HepG2 (cell line): ENCODE data around the gene KCNK2. TPM values are rescaled to one million over a fixed set of nuclear protein-coding genes. Genes with fewer than 3 reads are reported as not detected.

Source experiments
- ATAC-seq: fragments of 200-7000 bp; cut with Tn5 transposase; 3 replicates; pipeline ENCODE4 v1.9.1; 2020; ENCODE audit warnings: mild to moderate bottlenecking, moderate library complexity
- BruUV-seq: library from RNA; stranded (reverse); fragments of 400-500 nt; replicated peaks from 2 replicates; lab custom pipeline; 2021; lab: Mats Ljungman, UMichigan
- CTCF ChIA-PET: fragments of 300-600 bp; formaldehyde crosslinking; extraction: SDS; loops from one replicate; lab custom pipeline; 2021; ENCODE audit warnings: low total read pairs, inconsistent platforms, low intra/inter-chr PET ratio; lab: Yijun Ruan, JAX
- POLR2A ChIA-PET: fragments of 350-600 bp; sonication (Branson Sonifier 250); formaldehyde crosslinking; loops from one replicate; lab custom pipeline; 2020; ENCODE audit warnings: antibody characterized with exemption, inconsistent platforms; lab: Yijun Ruan, JAX
- DNase-seq: peaks from one replicate; pipeline ENCODE4 v3.0.0-alpha.2; 2015; ENCODE audit warnings: low spot score
- FAIRE-seq: peaks from 3 replicates; lab custom pipeline; 2011; peaks lifted over from hg19 to GRCh38; lab: Jason Lieb, UNC
- H2AFZ ChIP-seq: one replicate; pipeline ENCODE4 v1.6.1; 2011; ENCODE audit warnings: low read length, inconsistent platforms
- H3K27ac ChIP-seq: fragments of 300-600 bp; 3 replicates; pipeline ENCODE4 v1.8.0; 2011; ENCODE audit warnings: mixed run types, mild to moderate bottlenecking, mixed read lengths, low read length, inconsistent platforms; ENCODE audit not compliant: insufficient read depth; ENCODE audit errors: extremely low read length
- H3K27me3 ChIP-seq, 2 experiments: fragments of 200-600 bp in 1 of 2; 2 replicates in 1 of 2; 3 replicates in 1 of 2; pipeline versions ENCODE4 v1.6.0 to v1.8.0; 2011; ENCODE audit warnings: low read length in 2 of 2, mild to moderate bottlenecking in 2 of 2, moderate library complexity in 2 of 2, inconsistent platforms in 1 of 2; ENCODE audit not compliant: insufficient read depth in 2 of 2, control insufficient read depth in 1 of 2
- H3K36me3 ChIP-seq, 2 experiments: fragments of 200-600 bp in 1 of 2; replicated peaks in 1 of 2; 2 replicates in 1 of 2; 3 replicates in 1 of 2; pipeline versions ENCODE4 v1.5.1 to v1.8.0; 2011; ENCODE audit warnings: low read length in 2 of 2, inconsistent platforms in 1 of 2; ENCODE audit not compliant: insufficient read depth in 2 of 2, control insufficient read depth in 1 of 2
- H3K4me1 ChIP-seq: 2 replicates; pipeline ENCODE4 v1.5.1; 2012; ENCODE audit warnings: low read length, inconsistent platforms; ENCODE audit not compliant: insufficient read depth
- H3K4me2 ChIP-seq: 2 replicates; pipeline ENCODE4 v1.6.0; 2011; ENCODE audit warnings: low read depth, low read length, inconsistent platforms
- H3K4me3 ChIP-seq, 3 experiments: fragments of 200-600 bp in 1 of 3; sonication (generic), shearing (Covaris generic) in 1 of 3; replicated peaks in 1 of 3; 2 replicates each; pipeline ENCODE4 v1.5.1; 2011 to 2016; ENCODE audit warnings: low read length in 3 of 3, inconsistent platforms in 2 of 3, low read depth in 2 of 3, mild to moderate bottlenecking in 2 of 3, control low read depth in 1 of 3, mixed read lengths in 1 of 3; ENCODE audit not compliant: insufficient read depth in 1 of 3
- H3K79me2 ChIP-seq: one replicate; pipeline ENCODE4 v1.6.1; 2011; ENCODE audit warnings: low read length, inconsistent platforms; ENCODE audit not compliant: insufficient read depth
- H3K9ac ChIP-seq: 2 replicates; pipeline ENCODE4 v1.6.0; 2011; ENCODE audit warnings: mild to moderate bottlenecking, low read depth, low read length, inconsistent platforms; ENCODE audit not compliant: insufficient read depth
- H3K9me3 ChIP-seq: 2 replicates; pipeline ENCODE4 v1.5.1; 2012; ENCODE audit warnings: mild to moderate bottlenecking, low read length
- H4K20me1 ChIP-seq: 2 replicates; pipeline ENCODE4 v1.6.0; 2011; ENCODE audit warnings: inconsistent platforms, mild to moderate bottlenecking, low read length, moderate library complexity; ENCODE audit not compliant: insufficient read depth
- CBX5 ChIP-seq: sonication (generic); formaldehyde crosslinking; IDR thresholded peaks from 2 replicates; pipeline ENCODE4 v1.4.0; 2020; ENCODE audit warnings: missing genetic modification reagents, borderline replicate concordance
- CREB1 ChIP-seq, 2 experiments: fragments of 450-650 bp in 1 of 2; IDR thresholded peaks; 2 replicates each; pipeline ENCODE4 v1.6.1; 2016 to 2017; ENCODE audit warnings: control low read depth in 1 of 2, mild to moderate bottlenecking in 1 of 2, missing compliant biosample characterization in 1 of 2, missing genetic modification characterization in 1 of 2
- GTF3A ChIP-seq: sonication (generic); formaldehyde crosslinking; conservative IDR thresholded peaks from 2 replicates; pipeline ENCODE4 v1.4.0; 2020; ENCODE audit warnings: mild to moderate bottlenecking, missing genetic modification reagents
- MAFF ChIP-seq: IDR thresholded peaks from 2 replicates; pipeline ENCODE4 v1.6.1; 2011; ENCODE audit warnings: low read depth, low read length, improper control_type of control experiment
- MAFK ChIP-seq, 2 experiments: IDR thresholded peaks in 1 of 2; conservative IDR thresholded peaks in 1 of 2; 2 replicates each; pipeline ENCODE4 v1.6.1; 2011; ENCODE audit warnings: improper control_type of control experiment in 2 of 2, low read length in 2 of 2
- MBNL3 ChIP-seq: fragments of 250-450 bp; sonication (Bioruptor Pico); conservative IDR thresholded peaks from 2 replicates; pipeline ENCODE4 v1.8.0; 2022; ENCODE audit warnings: mild to moderate bottlenecking, inconsistent platforms
- MYNN ChIP-seq: sonication (generic); formaldehyde crosslinking; IDR thresholded peaks from 2 replicates; pipeline ENCODE4 v1.4.0; 2020; ENCODE audit warnings: mild to moderate bottlenecking, low read depth, missing genetic modification reagents
- SALL1 ChIP-seq: sonication (generic); formaldehyde crosslinking; IDR thresholded peaks from 2 replicates; pipeline ENCODE4 v1.8.0; 2022; ENCODE audit warnings: mild to moderate bottlenecking, missing genetic modification reagents
- ZNF460 ChIP-seq: sonication (generic); formaldehyde crosslinking; IDR thresholded peaks from 2 replicates; pipeline ENCODE4 v1.5.1; 2020; ENCODE audit warnings: missing genetic modification reagents, mild to moderate bottlenecking, borderline replicate concordance
- WGBS: methylation state at CpG from one replicate; pipeline ENCODE4 v1.1.6; 2017; ENCODE audit warnings: low lambda C conversion rate; 5-methylcytosine and 5-hydroxymethylcytosine counted together
- in situ Hi-C: cut with HindIII; loops from 2 replicates; pipeline ENCODE4 v1.10.0; 2017; ENCODE audit warnings: low pct_unique_long_range_greater_than_20kb; ENCODE audit not compliant: extremely low pct_ligation_motif_present
- intact Hi-C: fragments of 100-400 bp; cut with micrococcal nuclease; formaldehyde crosslinking; loops from one replicate; pipeline ENCODE4 v1.10.0; 2022; ENCODE audit not compliant: unreplicated experiment
- polyA plus RNA-seq, 8 experiments: library from polyadenylated mRNA; depleted of rRNA in 3 of 8; stranded (reverse) in 7 of 8; unstranded in 1 of 8; fragments of >200 nt; fragmentation: Illumina TruSeq in 4 of 8; extraction: Trizol in 4 of 8; gene quantifications; 2 replicates each; pipeline versions ENCODE4 v1.2.1 to v1.2.3, GENCODE V29; 2011 to 2016; ENCODE audit warnings: low read depth in 4 of 8, missing spikeins in 1 of 8, mixed read lengths in 1 of 8; ENCODE audit not compliant: insufficient read depth in 1 of 8
- total RNA-seq, 5 experiments: library from RNA; depleted of rRNA; stranded (reverse); fragments of >200 nt; fragmentation: Illumina TruSeq; extraction: Trizol; gene quantifications; 2 replicates each; pipeline ENCODE4 v1.2.3, GENCODE V29; 2016; ENCODE audit warnings: low read depth in 1 of 5
- TF ChIP-seq, protein P1 (sequence below): sonication (generic); formaldehyde crosslinking; IDR thresholded peaks from 2 replicates; pipeline ENCODE4 v1.5.1; 2020; ENCODE audit warnings: mild to moderate bottlenecking, missing genetic modification reagents, borderline replicate concordance

KCNK2 gene
- total and polyA plus RNA-seq, 2 of the 13 experiments (the other 11 are each of a cell fraction or from before 2014, with no cell fraction given): not detected

DNA sequence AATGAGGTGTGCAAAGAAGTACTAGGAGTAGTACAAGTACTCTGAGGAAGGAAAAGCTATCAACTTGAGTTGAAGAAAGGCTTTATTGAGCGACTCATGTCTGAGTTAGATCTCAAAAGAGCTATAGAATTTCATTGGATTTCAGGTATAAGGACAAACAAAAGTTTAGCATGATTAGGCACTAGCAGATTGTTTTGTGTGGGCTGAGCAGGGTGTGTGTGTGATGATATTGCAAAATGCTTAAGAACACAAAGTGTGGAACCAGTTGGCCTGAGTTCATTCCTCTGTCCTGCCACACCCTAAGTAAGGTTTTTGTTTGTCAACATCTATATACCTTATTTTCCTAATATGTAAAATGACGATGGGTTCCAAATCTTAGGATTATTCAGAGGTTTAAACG, 158.9 kb downstream of the KCNK2 start:
- Histone ChIP-seq H3K4me3 (no peak overlapping the region), H3K36me3 (no peaks in the 10 kb centered on the region), H3K27ac (no peak overlapping the region), H3K4me1 (no peaks in the 10 kb centered on the region), H3K4me2 (no peak overlapping the region), H4K20me1 (no peaks in the 10 kb centered on the region), H3K9me3 (no peaks in the 10 kb centered on the region), H2AFZ (no peak overlapping the region), H3K27me3 (no peaks in the 10 kb centered on the region), H3K79me2 (no peaks in the 10 kb centered on the region), H3K9ac (no peak overlapping the region)
- ChIA-PET POLR2A (no interaction called here), CTCF (no interaction called here)
- TF ChIP-seq CREB1 (IDR thresholded peaks at IDR 0.05) (no peak), CREB1 (CRISPR knock-in tag; IDR thresholded peaks at IDR 0.05) (no peak), MYNN (CRISPR knock-in tag) (no peak), CBX5 (CRISPR knock-in tag) (no peak), ZNF460 (CRISPR knock-in tag) (no peak)
- TF ChIP-seq, protein P1, sequence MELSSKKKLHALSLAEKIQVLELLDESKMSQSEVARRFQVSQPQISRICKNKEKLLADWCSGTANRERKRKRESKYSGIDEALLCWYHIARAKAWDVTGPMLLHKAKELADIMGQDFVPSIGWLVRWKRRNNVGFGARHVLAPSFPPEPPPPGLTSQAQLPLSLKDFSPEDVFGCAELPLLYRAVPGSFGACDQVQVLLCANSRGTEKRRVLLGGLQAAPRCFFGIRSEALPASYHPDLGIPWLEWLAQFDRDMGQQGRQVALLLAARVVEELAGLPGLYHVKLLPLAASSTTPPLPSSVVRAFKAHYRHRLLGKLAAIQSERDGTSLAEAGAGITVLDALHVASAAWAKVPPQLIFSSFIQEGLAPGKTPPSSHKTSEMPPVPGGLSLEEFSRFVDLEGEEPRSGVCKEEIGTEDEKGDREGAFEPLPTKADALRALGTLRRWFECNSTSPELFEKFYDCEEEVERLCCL (CRISPR knock-in tag): no peak
- WGBS: 0% methylated on average over 3 of the region's 3 CpGs
- BruUV-seq: no TSS peak
- no peak for FAIRE-seq
- no peak for DNase-seq
- in situ Hi-C loops (no loop called here), intact Hi-C loops (no loop called here)
- ATAC-seq: no peak

DNA sequence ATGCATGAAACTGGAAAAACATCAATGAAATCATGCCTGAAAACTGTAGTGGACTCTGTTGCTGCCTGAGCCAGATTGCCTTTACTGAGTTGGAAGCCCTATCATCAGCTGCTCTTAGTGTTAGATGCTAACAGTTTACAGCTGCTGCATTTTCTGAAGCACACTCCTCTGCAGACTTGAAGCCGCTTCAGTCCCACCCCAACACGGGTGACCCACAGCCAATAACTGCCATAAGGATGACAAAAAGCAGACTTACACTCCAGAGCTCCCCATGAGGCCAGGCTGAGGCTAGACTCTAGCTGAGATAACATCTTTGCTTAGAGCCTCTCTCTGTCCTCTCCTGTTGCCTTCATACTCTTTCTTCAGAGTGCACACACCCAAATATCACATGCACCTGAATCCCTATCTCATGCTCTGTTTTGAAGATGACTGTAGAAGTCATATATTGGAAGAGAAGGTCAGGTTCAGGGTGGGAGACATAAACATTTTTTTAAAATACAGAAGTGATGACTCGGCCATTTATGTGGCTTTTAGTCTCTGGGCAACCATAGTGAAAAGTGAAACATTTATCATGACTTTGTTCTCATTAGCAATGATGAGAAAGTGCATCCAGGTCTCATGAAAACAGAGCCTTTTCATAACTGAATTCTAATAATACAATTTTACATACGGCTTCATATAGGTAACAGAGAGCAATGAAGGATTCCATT, 161.0 kb downstream of the KCNK2 start:
- Histone ChIP-seq H3K27ac (no peak overlapping the region), H3K79me2 (no peaks in the 10 kb centered on the region), H4K20me1 (no peaks in the 10 kb centered on the region), H3K27me3 (no peaks in the 10 kb centered on the region), H3K4me2 (no peak overlapping the region), H3K4me3 (no peak overlapping the region), H3K9ac (no peak overlapping the region), H3K4me1 (no peaks in the 10 kb centered on the region), H2AFZ (no peak overlapping the region), H3K36me3 (no peaks in the 10 kb centered on the region), H3K9me3 (no peaks in the 10 kb centered on the region)
- WGBS: 2% methylated on average over 4 of the region's 4 CpGs
- TF ChIP-seq SALL1 (CRISPR knock-in tag) (no peak), MBNL3 (no peak), MAFK (conservative IDR thresholded peaks at IDR 0.05 in 1 of 2, IDR thresholded peaks at IDR 0.05 in 1 of 2; ENCODE audit: low read length in 2 of 2) (peak in 1 of 2 experiments; percentile 72; a peak in 3 of 4 replicates), MAFF (peak; percentile 50), GTF3A (CRISPR knock-in tag) (no peak)
- ChIA-PET CTCF (no interaction called here), POLR2A (no interaction called here)
- DNase-seq (no peak), ATAC-seq (no peak), FAIRE-seq (no peak)
- intact Hi-C loops (no loop called here), in situ Hi-C loops (no loop called here)
- BruUV-seq: no TSS peak
